Erythroblast (primary cell): ENCODE measurements around the gene DOP1B.

Experiments
- GATA1 ChIP-seq: IDR thresholded peaks from 2 replicates; pipeline ENCODE4 v1.6.1; 2011; ENCODE audit warnings: low read depth, mild to moderate bottlenecking, control low read depth, low read length, moderate library complexity
- POLR2A ChIP-seq: IDR thresholded peaks from 2 replicates; pipeline ENCODE4 v1.6.1; 2011; ENCODE audit warnings: mild to moderate bottlenecking, low read length

DNA sequence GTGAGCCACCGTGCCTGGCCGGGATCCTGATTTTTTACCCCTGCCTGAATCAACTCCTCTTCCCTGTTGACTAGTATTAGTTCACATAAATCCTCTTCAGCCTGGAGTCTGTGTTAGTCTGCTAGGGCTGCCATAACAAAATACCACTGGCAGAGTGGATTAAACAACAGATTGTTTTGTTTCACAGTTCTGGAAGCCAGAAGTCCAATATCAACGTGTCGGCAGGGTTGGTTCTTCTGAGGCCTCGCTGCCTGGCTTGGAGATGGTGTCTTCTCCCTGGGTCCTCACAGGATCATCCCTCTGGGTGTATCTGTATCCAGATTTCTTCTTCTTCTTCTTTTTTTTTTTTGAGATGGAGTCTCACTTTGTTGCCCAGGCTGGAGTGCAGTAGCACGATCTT, 18.2 kb downstream of the DOP1B start:
- no peak for TF ChIP-seq POLR2A
- no peak for TF ChIP-seq GATA1
